ENCODE measurements around the gene CPA1. TPM values are rescaled to one million over a fixed set of nuclear protein-coding genes. Genes with fewer than 3 reads are reported as not detected.

The CPA1 gene
- polyA plus RNA-seq, 1 donor (not counting 4 experiments of a cell fraction or from before 2014, with no cell fraction given) = not detected

- TF ChIP-seq CTCF (optimal IDR thresholded peaks at IDR 0.05 in 1 of 3, IDR thresholded peaks at IDR 0.05 in 1 of 3, conservative IDR thresholded peaks at IDR 0.05 in 1 of 3; ENCODE audit: extremely low read depth in 1 of 3, insufficient read depth in 2 of 3, low read length in 3 of 3) = no peak
- TF ChIP-seq EZH2 (IDR thresholded peaks at IDR 0.05; ENCODE audit: low read length) = no peak
- H3K4me3 ChIP-seq (ENCODE audit: control insufficient read depth in 2 of 3, extremely low read depth in 1 of 3, insufficient read depth in 2 of 3, low read depth in 1 of 3, low read length in 3 of 3) = no peak overlapping the region
- H3K9me3 ChIP-seq (ENCODE audit: control insufficient read depth, low read depth, low read length) = peaks cover 9% of the 10 kb centered on the region
- FAIRE-seq (no peak), DNase-seq (ENCODE audit: low read depth, low spot score) (no peak)
- peaks cover 2% of the 10 kb centered on the region for H3K9me1 ChIP-seq (ENCODE audit: control insufficient read depth, extremely low read depth, insufficient read depth, low read length)
- no peak overlapping the region for H3K9ac ChIP-seq (ENCODE audit: control insufficient read depth, extremely low read depth, insufficient read depth, low read length)
- dilution Hi-C loops (cut with MboI; ENCODE audit: extremely low pct_ligation_motif_present, low sequenced_read_pairs) = no loop called here
- H2AFZ ChIP-seq (ENCODE audit: control insufficient read depth, low read length) = no peak overlapping the region
- no peak overlapping the region for H3K27ac ChIP-seq (ENCODE audit: control insufficient read depth, insufficient read depth, low read length)
- H3K4me2 ChIP-seq (ENCODE audit: control insufficient read depth, extremely low read depth, insufficient read depth, low read depth, low read length) = no peak overlapping the region
- peaks cover 42% of the 10 kb centered on the region for H3K4me1 ChIP-seq (ENCODE audit: control insufficient read depth, extremely low read depth, insufficient read depth, low read length)
- no peaks in the 10 kb centered on the region for H3K79me2 ChIP-seq (ENCODE audit: control insufficient read depth, insufficient read depth, low read length)
- H3K27me3 ChIP-seq (ENCODE audit: control insufficient read depth, extremely low read depth, insufficient read depth, low read length) = no peaks in the 10 kb centered on the region
- no peaks in the 10 kb centered on the region for H3K36me3 ChIP-seq (ENCODE audit: control insufficient read depth in 2 of 2, extremely low read depth in 1 of 2, insufficient read depth in 2 of 2, low read length in 2 of 2)
- no peaks in the 10 kb centered on the region for H4K20me1 ChIP-seq (ENCODE audit: control insufficient read depth, extremely low read depth, insufficient read depth, low read length)
These were observed 19.8 kb upstream of the CPA1 start for GRCh38 chr7:130360518-130360917.

GRCh38 chr7:130361681-130362080, 18.6 kb upstream of the CPA1 start:
- FAIRE-seq = no peak
- Histone ChIP-seq H3K27me3 (ENCODE audit: control insufficient read depth, extremely low read depth, insufficient read depth, low read length) (no peaks in the 10 kb centered on the region), H3K79me2 (ENCODE audit: control insufficient read depth, insufficient read depth, low read length) (no peaks in the 10 kb centered on the region)

More at GRCh38 chr7:130361681-130362080, 18.6 kb upstream of the CPA1 start:
- DNase-seq (ENCODE audit: low read depth, low spot score) = no peak
- Histone ChIP-seq H3K4me1 (ENCODE audit: control insufficient read depth, extremely low read depth, insufficient read depth, low read length) (peaks cover 41% of the 10 kb centered on the region), H3K4me3 (ENCODE audit: control insufficient read depth in 2 of 3, extremely low read depth in 1 of 3, insufficient read depth in 2 of 3, low read depth in 1 of 3, low read length in 3 of 3) (no peak overlapping the region), H3K9me3 (ENCODE audit: control insufficient read depth, low read depth, low read length) (peaks cover 9% of the 10 kb centered on the region), H3K9ac (ENCODE audit: control insufficient read depth, extremely low read depth, insufficient read depth, low read length) (no peak overlapping the region), H4K20me1 (ENCODE audit: control insufficient read depth, extremely low read depth, insufficient read depth, low read length) (no peaks in the 10 kb centered on the region), H3K4me2 (ENCODE audit: control insufficient read depth, extremely low read depth, insufficient read depth, low read depth, low read length) (no peak overlapping the region), H2AFZ (ENCODE audit: control insufficient read depth, low read length) (no peak overlapping the region), H3K36me3 (ENCODE audit: control insufficient read depth in 2 of 2, extremely low read depth in 1 of 2, insufficient read depth in 2 of 2, low read length in 2 of 2) (no peaks in the 10 kb centered on the region), H3K27ac (ENCODE audit: control insufficient read depth, insufficient read depth, low read length) (no peak overlapping the region), H3K9me1 (ENCODE audit: control insufficient read depth, extremely low read depth, insufficient read depth, low read length) (no peaks in the 10 kb centered on the region)
- TF ChIP-seq CTCF (optimal IDR thresholded peaks at IDR 0.05 in 1 of 3, IDR thresholded peaks at IDR 0.05 in 1 of 3, conservative IDR thresholded peaks at IDR 0.05 in 1 of 3; ENCODE audit: extremely low read depth in 1 of 3, insufficient read depth in 2 of 3, low read length in 3 of 3) = no peak
- dilution Hi-C loops (cut with MboI; ENCODE audit: extremely low pct_ligation_motif_present, low sequenced_read_pairs) = no loop called here
